Activated CD8-positive, alpha-beta memory T cell treated with anti-CD3 and anti-CD28 coated beads, Interleukin-2, amount 50 U/mL, for 1 hour (primary cell): ENCODE measurements around the gene TMEM218.

ENCODE experiments used
- DNase-seq: peaks from one replicate; pipeline ENCODE4 v3.0.0-alpha.2; 2020; ENCODE audit errors: extremely low read depth

Gene TMEM218

GRCh38 chr11:125129316-125129993 lies 18.0 kb upstream of the TMEM218 start:
- DNase-seq = no peak

- no peak for DNase-seq
Observed at GRCh38 chr11:125128450-125128849, 17.0 kb upstream of the TMEM218 start.

GRCh38 chr11:125124618-125124992 lies 13.2 kb upstream of the TMEM218 start:
- DNase-seq = no peak

- DNase-seq = no peak
Observed at GRCh38 chr11:125123947-125124617, 12.7 kb upstream of the TMEM218 start.

- DNase-seq = no peak
Observed at GRCh38 chr11:125123194-125123946, 11.9 kb upstream of the TMEM218 start.

- DNase-seq = no peak
Observed at GRCh38 chr11:125117429-125117828, 6.0 kb upstream of the TMEM218 start.

GRCh38 chr11:125114518-125114917 lies 3.1 kb upstream of the TMEM218 start:
- no peak for DNase-seq

GRCh38 chr11:125112208-125112604 lies 780 bp upstream of the TMEM218 start:
- no peak for DNase-seq

GRCh38 chr11:125111001-125111342 lies 454 bp downstream of the TMEM218 start:
- no peak for DNase-seq

- DNase-seq = no peak
Observed at GRCh38 chr11:125110506-125110905, 920 bp downstream of the TMEM218 start.

- DNase-seq = no peak
Observed at GRCh38 chr11:125108469-125108868, 3.0 kb downstream of the TMEM218 start.

GRCh38 chr11:125105926-125106325 lies 5.5 kb downstream of the TMEM218 start:
- no peak for DNase-seq

- no peak for DNase-seq
Observed at GRCh38 chr11:125102510-125102909, 8.9 kb downstream of the TMEM218 start.

GRCh38 chr11:125102025-125102424 lies 9.4 kb downstream of the TMEM218 start:
- DNase-seq = no peak

GRCh38 chr11:125101596-125101995 lies 9.8 kb downstream of the TMEM218 start:
- no peak for DNase-seq

GRCh38 chr11:125100136-125100535 lies 11.3 kb downstream of the TMEM218 start:
- no peak for DNase-seq

GRCh38 chr11:125094731-125095130 lies 16.7 kb downstream of the TMEM218 start:
- no peak for DNase-seq

- no peak for DNase-seq
Observed at GRCh38 chr11:125093502-125093901, 17.9 kb downstream of the TMEM218 start.

- DNase-seq = no peak
Observed at GRCh38 chr11:125092669-125093068, 18.8 kb downstream of the TMEM218 start.

GRCh38 chr11:125091877-125092664 lies 19.4 kb downstream of the TMEM218 start:
- DNase-seq = no peak

- DNase-seq = no peak
Observed at GRCh38 chr11:125091247-125091876, 20.1 kb downstream of the TMEM218 start.

- DNase-seq = no peak
Observed at GRCh38 chr11:125090816-125091215, 20.6 kb downstream of the TMEM218 start.
